GM10847 (cell line): ENCODE results near the gene FAM13C.

Experiments used
- POLR2A ChIP-seq: IDR thresholded peaks from 2 replicates; pipeline ENCODE4 v1.6.1; 2011; ENCODE audit not compliant: insufficient read length; ENCODE audit errors: extremely low read depth

Gene FAM13C

DNA sequence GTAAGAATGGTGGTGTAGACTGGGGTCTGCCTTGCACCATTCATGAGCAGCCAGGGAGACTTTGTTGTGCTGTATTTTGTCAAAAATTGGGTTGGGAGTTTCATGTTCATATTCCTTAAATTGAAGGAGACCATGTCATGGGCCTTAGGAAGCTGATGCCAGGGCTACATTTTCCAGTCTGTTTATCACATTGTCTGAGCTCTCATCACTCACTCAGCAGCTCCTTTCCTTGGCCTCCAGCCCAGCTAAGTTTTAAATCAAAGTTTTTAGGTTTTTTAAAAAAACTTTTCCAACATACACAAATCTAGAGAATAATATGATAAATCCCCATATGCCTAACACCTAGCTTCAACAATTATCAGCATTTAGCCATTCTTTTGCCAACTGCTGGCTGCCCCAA, 12.6 kb upstream of the FAM13C start:
- TF ChIP-seq POLR2A, result no peak

DNA sequence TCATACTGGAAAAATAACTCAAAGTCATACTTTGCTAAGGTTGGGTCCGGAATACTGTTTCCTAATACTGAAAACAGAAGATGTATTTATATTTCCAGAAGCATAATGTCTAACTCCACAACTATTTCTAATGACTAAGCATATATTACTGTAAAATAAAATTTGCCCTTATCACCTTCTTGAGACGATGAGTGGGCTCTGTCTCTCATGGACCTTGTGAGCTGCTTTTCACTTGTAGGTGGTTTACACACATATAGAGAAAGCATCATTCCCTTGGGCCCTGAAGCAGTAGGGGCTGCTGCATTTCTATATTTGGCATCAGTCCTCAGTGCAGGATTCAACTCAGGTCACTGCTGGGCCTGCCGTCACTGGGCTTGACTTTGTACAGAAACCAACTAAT, 10.7 kb upstream of the FAM13C start:
- no peak for TF ChIP-seq POLR2A

DNA sequence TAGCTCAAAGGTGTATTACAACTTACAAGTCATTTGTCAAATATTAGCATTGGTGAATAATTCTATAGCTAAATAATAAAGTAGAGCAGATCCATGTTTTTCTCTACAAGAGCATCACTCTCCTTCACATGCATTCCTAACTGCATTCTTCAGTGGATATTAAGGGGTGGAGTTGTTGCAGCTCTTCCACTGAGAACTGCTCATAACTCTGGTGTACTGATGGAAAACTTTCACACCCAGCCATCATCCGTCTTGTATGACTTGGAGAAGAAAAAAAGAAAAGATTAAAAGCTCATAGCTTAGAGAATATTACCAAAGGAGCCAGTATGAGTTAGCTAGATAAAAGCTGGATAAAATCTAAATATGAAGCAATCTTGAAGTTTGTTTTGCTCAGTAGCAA, 10.2 kb upstream of the FAM13C start:
- TF ChIP-seq POLR2A, result no peak

DNA sequence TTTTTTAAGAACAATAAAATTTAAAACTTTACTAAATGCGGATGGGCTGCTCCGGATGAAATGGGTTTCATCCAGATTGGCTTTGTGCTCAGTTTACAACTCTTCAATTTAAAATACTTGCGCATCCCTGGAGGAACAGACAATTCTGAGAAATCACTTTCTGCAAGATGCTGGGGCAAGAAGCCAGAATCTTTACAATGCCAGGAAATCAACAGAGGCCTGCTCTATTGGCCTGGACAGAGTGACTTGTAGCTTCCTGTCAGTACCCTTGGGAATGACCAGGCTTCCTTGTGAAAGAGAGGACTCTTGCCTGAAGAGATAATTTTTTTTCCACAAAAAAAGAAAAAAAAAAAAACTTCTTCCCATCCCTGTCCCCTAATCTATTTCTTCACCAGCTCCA, 3.9 kb upstream of the FAM13C start:
- TF ChIP-seq POLR2A, result no peak

DNA sequence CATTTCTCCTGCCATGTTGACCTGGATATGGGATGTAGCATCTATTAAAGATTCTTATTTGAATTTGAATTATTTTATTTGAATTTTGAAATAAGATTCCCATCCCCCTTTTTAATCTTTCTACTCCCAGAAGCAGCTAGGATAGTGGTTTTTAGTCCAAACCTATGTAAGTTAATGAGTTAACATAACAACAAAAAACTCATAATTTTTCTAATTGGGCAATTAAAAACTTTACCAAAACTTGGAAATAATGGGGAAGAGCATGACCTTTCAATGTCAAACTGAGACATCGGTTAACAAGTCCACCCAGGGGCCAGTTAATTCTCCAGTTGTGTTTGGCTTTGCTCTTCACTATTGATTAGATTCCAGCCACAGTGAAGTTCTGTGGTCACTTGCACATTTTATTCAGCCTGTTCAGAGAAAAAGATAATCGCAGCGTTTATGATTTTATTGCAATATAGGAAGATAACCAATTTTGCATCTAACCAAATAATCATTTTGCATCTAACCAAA, 1.2 kb upstream of the FAM13C start:
- no peak for TF ChIP-seq POLR2A

DNA sequence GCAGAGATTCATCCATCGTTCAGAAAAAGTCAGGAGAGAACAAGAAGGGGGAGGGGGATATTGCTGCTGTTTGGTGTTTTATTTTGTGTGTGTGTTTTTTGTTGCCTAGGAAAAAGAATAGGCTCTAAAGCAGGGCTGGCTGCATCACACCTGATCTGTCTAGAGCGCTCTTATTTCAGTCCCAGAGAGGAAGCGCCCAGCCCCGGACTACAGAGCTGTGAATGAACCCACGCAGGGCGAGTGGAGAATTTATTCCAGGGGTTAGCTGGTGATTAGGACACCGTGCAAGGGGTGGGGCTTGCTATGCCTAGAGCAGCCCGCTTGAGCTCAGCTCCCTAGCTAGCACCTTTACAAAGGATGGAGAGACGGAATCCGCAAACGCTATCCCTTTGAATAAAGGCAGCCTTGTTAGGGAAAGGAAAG, 621 bp upstream of the FAM13C start:
- TF ChIP-seq POLR2A, result no peak

DNA sequence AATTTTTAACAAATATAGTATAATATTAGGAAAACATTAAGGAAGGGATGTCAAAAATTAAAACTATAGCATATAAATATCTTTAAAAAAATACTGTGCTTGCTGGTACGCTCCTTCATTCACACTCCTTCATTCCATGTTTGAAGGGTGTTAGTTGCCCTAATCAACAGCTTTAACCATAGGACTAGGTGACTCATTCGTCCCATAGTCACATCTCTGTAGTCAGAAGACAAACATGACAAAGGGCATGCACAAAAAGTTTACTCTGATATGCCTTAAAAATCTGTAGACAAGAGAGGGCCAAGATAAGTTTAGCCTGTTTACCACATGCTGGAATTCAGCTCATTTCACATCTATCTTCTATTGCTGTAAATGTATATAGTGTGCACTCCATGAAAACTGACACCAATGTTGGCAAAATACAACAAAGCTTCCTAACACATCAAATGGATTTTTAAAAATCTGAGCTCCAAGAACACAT, 646 bp downstream of the FAM13C start:
- TF ChIP-seq POLR2A, result no peak

DNA sequence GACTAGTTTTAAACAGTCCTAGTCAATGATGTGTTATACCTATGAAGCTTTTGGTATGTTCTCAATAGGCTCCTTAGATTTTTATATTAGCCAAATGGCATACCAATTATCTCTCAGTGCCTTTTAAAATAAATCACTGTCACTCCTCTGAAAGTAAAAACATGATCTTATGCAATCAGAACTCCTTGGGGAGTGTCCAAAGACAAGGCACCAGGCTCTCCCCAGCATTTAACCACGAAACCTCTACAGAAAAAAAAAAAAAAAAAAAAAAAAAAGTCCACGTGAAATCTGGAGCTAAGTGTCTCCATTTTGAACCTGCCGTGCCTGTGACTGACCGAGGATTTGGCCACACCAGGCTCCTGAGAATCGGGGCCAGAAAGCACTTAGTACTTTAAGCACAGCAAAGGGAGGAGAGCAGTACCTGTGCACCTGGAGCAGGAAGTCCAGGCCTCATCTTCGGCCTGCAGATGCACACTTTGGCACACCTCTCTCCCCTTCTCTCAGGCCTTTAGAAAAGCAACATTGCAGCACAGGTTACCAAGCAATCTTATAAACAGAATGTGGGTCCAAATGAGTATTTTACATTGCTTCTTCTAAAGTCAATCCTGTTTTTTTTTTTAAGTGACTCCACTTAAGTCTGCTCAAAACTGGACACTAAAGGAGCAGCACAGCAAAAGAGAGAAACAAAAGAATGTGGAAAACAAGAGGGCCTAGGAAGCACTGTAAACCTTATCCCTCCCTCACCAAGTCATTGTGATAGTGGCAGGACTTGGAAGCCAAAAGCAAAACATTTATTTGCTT, 1.5 kb downstream of the FAM13C start:
- no peak for TF ChIP-seq POLR2A

DNA sequence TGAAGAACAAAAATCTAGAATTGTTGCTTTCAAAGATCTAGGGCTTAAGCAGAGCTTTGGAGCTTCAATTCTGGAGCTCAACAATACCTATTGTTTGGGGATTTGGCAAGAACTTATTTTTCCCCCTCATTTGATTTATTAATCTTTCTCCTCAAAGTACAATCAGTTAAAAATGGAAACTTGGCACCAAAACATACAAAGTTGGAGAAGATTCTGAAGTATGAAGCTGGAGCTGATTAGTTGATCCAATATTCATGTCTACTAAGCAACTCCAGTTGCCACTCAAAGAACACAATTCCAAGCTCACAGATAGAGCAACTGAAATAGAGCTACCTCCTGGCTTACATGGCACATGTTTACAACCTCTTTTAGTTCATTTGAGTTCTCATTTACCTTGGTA, 3.8 kb downstream of the FAM13C start:
- no peak for TF ChIP-seq POLR2A

DNA sequence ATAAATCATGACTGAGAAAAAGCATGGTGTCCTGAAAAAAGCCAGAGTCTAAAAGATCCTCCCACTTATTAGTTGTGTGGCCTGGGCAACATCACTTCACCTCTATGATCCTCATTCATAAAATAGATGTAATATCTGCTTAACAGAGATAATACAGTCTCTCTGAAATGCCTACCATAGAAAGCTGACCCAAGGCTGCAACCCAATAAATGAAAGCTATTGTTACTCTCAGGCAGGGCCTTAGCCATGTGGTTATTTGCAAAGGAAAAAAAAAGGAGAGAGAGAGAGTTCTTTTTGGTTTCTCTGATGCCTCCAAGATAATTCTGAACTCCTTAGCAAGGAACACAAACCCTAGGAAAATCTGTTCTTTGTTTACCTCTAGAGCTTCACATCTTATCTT, 7.9 kb downstream of the FAM13C start:
- TF ChIP-seq POLR2A, result no peak

DNA sequence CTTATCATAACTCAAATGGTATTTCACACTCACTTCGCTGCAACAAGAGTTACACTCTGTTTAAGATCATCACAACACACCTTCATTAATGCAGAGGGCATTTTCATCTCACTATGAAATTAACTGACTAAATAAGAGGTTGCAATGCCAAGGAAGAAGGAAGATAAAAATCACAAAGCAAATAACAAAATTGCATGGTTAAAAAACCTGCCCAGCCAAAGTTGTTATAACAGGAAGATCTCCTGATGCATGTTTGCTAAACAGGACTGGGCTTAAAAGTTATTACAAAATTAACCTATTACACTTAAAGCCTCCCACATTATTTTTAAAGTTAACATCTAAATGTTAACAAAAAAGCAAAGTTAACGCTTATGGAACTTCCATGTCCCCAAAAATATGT, 11.8 kb downstream of the FAM13C start:
- TF ChIP-seq POLR2A, result no peak

DNA sequence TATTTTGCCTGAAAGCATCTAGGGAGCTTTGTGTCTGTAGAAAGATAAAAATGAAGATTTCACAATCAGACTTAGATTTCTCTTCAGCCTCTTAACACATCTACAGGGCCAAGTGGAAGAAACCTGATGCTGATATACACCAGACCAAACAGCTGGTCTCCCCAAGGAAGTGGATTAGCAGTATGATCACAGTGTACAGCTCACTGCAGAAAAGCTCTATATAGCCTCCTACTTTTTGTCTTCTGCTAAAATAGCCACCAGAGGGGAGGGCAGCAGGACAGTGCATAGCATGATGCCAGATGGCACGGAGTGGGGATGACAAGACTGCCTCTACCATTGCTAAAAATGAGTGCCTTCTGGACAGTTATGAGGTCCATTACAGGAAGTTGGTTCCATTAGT, 16.0 kb downstream of the FAM13C start:
- TF ChIP-seq POLR2A, result no peak

DNA sequence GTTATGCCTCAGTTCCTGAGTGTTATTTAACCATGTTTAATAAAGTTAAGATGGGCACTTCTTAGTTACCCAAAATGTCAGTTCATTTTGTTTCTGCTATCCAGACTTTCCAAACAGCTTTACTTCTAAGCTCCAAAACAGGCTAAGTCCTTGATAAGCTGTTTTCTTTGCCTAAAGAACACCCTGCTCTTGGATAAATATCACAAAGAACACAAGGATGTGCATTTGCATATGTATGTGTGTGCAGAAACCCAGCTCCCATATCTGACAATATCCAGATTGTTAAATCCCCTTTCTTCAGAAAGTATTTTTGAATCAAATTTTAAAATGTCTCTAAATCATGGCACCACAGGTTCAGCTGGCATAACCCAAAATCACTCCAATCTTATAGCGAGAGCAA, 19.6 kb downstream of the FAM13C start:
- TF ChIP-seq POLR2A, result no peak

DNA sequence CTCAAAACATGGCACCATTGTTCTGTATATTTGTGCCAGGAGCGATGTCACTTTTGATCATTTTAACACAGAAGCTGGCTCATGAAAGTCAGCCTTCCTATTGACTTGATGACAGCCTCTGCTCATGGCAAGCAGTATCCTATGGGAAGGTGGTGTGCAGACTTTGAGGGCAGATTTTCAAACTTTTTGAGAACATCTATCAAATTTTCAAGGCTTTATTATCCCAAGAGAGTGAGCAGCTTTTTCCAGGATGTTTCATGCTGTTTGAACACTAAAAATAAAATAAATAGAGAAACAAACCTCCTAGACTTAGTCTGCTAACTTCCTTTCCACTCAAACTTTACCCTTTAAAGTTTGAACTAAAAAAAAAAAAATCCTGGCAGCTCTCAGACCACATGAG, 20.3 kb downstream of the FAM13C start:
- TF ChIP-seq POLR2A, result no peak

DNA sequence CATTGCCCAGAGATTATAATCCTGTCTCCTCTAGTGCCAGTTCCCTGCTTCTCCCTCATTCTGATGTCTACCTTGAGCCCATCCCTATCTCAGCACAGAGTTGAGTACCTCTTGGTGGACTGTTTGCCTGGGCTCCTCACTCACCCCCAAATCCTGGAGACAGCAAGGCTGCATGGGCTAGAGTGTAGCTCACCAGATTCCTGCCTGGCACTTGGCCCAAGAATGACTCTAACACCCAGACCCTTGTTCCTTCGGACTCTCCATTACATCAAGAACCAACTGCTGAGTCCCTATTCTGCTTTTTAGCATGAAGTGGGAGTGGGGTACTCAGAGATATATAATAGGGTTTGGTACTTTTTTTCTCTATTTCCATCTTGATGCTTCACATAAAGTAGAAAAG, 22.1 kb downstream of the FAM13C start:
- TF ChIP-seq POLR2A, result no peak

DNA sequence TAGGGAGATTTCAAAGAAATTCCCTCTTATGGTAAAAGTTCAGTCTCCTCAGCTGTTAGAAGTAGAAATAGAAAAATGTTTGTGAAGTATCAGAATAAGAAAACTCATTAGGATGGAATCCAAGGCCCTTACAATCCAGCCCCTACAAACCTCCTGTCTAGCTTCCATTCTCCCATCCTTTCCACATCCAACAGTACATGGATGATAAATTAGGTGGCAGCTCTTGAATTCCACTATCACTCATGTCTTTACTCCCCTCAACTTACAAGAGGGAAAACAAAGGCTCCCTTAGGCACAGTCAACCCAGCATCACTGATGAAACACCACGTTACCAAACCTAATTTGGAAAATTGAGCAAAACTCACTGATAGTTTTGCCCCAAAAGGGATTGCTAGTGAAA, 23.0 kb downstream of the FAM13C start:
- TF ChIP-seq POLR2A, result no peak

DNA sequence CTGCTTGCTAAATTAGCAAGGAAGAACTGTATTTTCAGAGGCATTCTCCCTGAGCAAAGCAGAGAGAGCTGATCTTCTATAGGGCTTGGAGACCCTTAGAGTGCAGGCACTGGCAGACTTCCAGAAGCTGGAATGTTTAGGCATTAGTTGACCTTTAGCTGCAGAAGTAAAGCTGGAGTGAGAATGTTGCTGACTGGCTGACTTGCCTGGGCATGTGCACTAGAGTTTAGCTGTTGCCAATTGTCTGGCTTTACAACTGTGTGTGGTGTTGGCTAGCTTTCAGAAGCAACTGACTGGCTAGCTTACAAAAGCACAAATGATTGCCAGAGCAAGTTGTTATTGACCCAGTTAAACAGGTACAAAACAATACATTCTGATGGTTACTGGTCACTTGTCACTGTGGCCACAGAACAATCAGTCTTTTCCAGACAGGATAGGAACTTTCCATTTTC, 25.1 kb downstream of the FAM13C start:
- TF ChIP-seq POLR2A, result no peak
